ENCODE measurements around the gene IGSF11.

IGSF11 gene

DNA sequence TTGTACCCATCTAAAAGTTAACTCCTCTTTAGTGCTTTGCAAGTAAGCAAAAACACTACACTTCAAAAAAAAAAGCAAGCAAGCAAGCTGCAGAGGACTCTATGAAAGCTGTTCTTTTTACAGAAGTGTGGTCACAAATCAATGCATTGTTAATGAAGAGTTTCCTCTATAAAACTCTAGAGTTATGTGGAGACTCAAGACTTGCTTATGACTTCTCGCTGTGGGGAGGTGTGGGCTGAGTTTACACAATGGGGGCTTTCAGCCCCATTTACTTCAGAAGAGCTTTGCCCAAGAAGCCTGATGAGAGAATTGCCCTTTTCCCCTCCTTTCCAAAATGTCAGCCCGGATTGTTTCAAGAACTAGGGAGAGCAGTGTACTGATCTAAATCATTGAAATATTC is 144.4 kb downstream of the IGSF11 start:
- Histone ChIP-seq H3K27me3 (peaks cover 15% of the 10 kb centered on the region), H3K36me3 (no peaks in the 10 kb centered on the region), H3K27ac (no peak overlapping the region), H3K4me1 (ENCODE audit: control insufficient read depth in 1 of 2, insufficient read depth in 1 of 2, low read depth in 1 of 2, low read length in 1 of 2) (peaks cover 0 to 4% of the 10 kb centered on the region in 2 experiments), H3K4me3 (ENCODE audit: low read depth in 1 of 2, low read length in 1 of 2) (no peak overlapping the region), H3K9me3 (no peaks in the 10 kb centered on the region)
- TF ChIP-seq, protein P1, sequence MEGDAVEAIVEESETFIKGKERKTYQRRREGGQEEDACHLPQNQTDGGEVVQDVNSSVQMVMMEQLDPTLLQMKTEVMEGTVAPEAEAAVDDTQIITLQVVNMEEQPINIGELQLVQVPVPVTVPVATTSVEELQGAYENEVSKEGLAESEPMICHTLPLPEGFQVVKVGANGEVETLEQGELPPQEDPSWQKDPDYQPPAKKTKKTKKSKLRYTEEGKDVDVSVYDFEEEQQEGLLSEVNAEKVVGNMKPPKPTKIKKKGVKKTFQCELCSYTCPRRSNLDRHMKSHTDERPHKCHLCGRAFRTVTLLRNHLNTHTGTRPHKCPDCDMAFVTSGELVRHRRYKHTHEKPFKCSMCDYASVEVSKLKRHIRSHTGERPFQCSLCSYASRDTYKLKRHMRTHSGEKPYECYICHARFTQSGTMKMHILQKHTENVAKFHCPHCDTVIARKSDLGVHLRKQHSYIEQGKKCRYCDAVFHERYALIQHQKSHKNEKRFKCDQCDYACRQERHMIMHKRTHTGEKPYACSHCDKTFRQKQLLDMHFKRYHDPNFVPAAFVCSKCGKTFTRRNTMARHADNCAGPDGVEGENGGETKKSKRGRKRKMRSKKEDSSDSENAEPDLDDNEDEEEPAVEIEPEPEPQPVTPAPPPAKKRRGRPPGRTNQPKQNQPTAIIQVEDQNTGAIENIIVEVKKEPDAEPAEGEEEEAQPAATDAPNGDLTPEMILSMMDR (IDR thresholded peaks at IDR 0.05), result no peak

- Histone ChIP-seq H3K4me1 (ENCODE audit: control insufficient read depth in 1 of 2, insufficient read depth in 1 of 2, low read depth in 1 of 2, low read length in 1 of 2) (peaks cover 0 to 4% of the 10 kb centered on the region in 2 experiments), H3K27ac (no peak overlapping the region), H3K36me3 (no peaks in the 10 kb centered on the region), H3K4me3 (ENCODE audit: low read depth in 1 of 2, low read length in 1 of 2) (no peak overlapping the region), H3K9me3 (no peaks in the 10 kb centered on the region), H3K27me3 (peaks cover 15% of the 10 kb centered on the region)
- TF ChIP-seq, protein P1 (IDR thresholded peaks at IDR 0.05), result no peak
These were observed 145.0 kb downstream of the IGSF11 start for GRCh38 chr3:118889691-118890090.

GRCh38 chr3:118886708-118887107 is 147.9 kb downstream of the IGSF11 start:
- Histone ChIP-seq H3K36me3 (no peaks in the 10 kb centered on the region), H3K4me1 (ENCODE audit: control insufficient read depth in 1 of 2, insufficient read depth in 1 of 2, low read depth in 1 of 2, low read length in 1 of 2) (peaks cover 0 to 4% of the 10 kb centered on the region in 2 experiments), H3K27me3 (peaks cover 9% of the 10 kb centered on the region), H3K9me3 (no peaks in the 10 kb centered on the region), H3K27ac (no peak overlapping the region), H3K4me3 (ENCODE audit: low read depth in 1 of 2, low read length in 1 of 2) (no peak overlapping the region)
- TF ChIP-seq, protein P1 (IDR thresholded peaks at IDR 0.05), result no peak

DNA sequence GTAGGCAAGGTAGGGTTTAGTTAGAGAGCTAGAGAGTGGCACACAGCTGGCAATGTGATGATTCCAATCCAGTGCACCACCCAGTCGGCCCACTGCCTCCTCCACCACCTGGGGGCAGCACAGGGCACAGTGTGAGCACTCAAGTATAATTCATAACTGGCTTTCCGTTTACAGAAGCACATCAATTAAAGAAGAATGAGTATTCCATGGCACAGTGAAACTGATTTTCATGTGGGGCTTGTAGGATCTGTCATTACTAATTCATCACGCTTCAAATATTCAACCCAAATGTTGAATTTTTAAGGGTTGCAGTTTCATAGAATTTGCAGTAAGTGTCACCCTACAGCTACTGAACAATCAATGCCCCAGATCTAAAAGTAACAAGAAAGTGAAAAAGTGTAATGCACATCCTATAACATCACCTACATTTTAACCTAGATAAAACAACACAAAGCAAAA is 149.9 kb downstream of the IGSF11 start:
- Histone ChIP-seq H3K4me1 (ENCODE audit: control insufficient read depth in 1 of 2, insufficient read depth in 1 of 2, low read depth in 1 of 2, low read length in 1 of 2) (peaks cover 0 to 4% of the 10 kb centered on the region in 2 experiments), H3K36me3 (no peaks in the 10 kb centered on the region), H3K27me3 (peaks cover 15% of the 10 kb centered on the region), H3K27ac (no peak overlapping the region), H3K9me3 (no peaks in the 10 kb centered on the region), H3K4me3 (ENCODE audit: low read depth in 1 of 2, low read length in 1 of 2) (no peak overlapping the region)
- TF ChIP-seq, protein P1 (IDR thresholded peaks at IDR 0.05), result no peak

DNA sequence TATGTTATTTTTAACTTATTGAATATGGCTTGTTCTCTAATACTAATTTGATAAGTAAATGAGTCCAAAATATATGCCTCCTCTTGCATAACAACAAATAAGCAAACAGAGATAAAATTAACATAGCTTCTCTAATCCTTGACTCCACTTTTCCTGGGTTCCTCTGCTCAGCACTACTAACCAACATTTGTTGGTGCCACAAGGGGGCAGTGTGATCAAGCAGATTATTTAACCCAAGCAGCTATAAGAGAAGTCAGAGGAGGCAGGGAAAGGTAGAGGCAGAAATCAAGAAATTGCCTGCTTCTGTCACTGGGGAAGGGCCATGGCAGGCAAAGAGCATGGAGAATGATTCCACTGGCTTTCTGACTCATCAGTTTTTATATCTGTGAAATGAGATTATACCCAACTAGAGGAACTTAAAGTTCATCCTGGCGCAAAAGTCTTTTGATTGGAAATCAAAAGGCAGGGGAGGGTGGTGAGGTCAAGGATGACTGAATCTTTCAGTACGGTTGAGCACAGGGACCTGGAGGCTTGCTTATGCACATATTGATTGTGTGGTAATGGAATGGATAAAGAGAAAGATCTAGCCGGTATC is 152.2 kb downstream of the IGSF11 start:
- Histone ChIP-seq H3K4me3 (ENCODE audit: low read depth in 1 of 2, low read length in 1 of 2) (no peak overlapping the region), H3K27ac (no peak overlapping the region), H3K36me3 (no peaks in the 10 kb centered on the region), H3K4me1 (ENCODE audit: control insufficient read depth in 1 of 2, insufficient read depth in 1 of 2, low read depth in 1 of 2, low read length in 1 of 2) (peaks cover 0 to 4% of the 10 kb centered on the region in 2 experiments), H3K27me3 (peaks cover 15% of the 10 kb centered on the region), H3K9me3 (no peaks in the 10 kb centered on the region)
- TF ChIP-seq, protein P1 (IDR thresholded peaks at IDR 0.05), result no peak

All from neutrophil (primary cell).